ENCODE measurements around the gene ENTPD1.

DNA sequence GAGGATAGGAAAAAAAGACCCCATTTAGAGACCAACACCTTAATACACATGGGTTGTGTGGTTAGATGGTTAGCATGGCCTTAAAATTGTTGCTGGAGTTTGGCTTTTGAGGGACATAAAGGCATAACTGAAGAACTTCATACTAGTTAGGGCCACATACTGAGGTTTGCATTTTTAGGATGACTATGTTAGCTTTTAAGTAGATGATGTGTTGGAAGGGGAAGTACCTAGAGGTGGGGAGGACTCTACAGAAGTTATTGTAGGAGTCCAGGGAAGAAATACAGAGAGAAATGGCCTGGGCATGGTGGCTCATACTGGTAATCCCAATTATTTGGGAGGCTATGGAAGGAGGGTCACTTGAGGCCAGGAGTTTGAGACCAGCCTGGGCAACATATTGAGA, 40.5 kb downstream of the ENTPD1 start:
- TF ChIP-seq, protein P1, sequence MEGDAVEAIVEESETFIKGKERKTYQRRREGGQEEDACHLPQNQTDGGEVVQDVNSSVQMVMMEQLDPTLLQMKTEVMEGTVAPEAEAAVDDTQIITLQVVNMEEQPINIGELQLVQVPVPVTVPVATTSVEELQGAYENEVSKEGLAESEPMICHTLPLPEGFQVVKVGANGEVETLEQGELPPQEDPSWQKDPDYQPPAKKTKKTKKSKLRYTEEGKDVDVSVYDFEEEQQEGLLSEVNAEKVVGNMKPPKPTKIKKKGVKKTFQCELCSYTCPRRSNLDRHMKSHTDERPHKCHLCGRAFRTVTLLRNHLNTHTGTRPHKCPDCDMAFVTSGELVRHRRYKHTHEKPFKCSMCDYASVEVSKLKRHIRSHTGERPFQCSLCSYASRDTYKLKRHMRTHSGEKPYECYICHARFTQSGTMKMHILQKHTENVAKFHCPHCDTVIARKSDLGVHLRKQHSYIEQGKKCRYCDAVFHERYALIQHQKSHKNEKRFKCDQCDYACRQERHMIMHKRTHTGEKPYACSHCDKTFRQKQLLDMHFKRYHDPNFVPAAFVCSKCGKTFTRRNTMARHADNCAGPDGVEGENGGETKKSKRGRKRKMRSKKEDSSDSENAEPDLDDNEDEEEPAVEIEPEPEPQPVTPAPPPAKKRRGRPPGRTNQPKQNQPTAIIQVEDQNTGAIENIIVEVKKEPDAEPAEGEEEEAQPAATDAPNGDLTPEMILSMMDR (IDR thresholded peaks at IDR 0.05): no peak
- TF ChIP-seq POLR2A (IDR thresholded peaks at IDR 0.05): no peak

Data from adrenal gland (tissue), 5 donors.